SK-MEL-5 (cell line): Measurements from ENCODE around the gene ZMYND19. TPM values are rescaled to one million over a fixed set of nuclear protein-coding genes. Genes with fewer than 3 reads are reported as not detected.
"Not testable (repeated sequence)": the region's sequence is repeated elsewhere in the genome, so short reads cannot be mapped to it uniquely, and the experiment has no call there.

ENCODE experiments used
- DNase-seq: peaks from one replicate; pipeline ENCODE4 v3.0.0-alpha.2; 2016; ENCODE audit warnings: low read depth, low spot score
- in situ Hi-C: cut with HindIII; loops from 2 replicates; pipeline ENCODE4 v1.10.0; 2016; ENCODE audit warnings: low sequenced_read_pairs, high pct_unique_total_duplicates, low pct_unique_long_range_greater_than_20kb
- polyA plus RNA-seq, 2 experiments: library from polyadenylated mRNA; depleted of rRNA; stranded (reverse); fragments of >200 nt; gene quantifications; 2 replicates each; pipeline ENCODE4 v1.2.3, GENCODE V29; 2015
- total RNA-seq: library from RNA; depleted of rRNA; stranded (reverse); fragments of >200 nt; shearing (Covaris generic); gene quantifications from 2 replicates; pipeline ENCODE4 v1.2.3, GENCODE V29; 2014; rRNA removed

Gene ZMYND19
- total RNA-seq = 28.3 and 31.6 TPM in 2 replicates
- 35.8 and 38.5 TPM in 2 replicates for polyA plus RNA-seq (2015; cell fraction: cytosol; rRNA removed)
- polyA plus RNA-seq (2015; cell fraction: nucleus; rRNA removed) = 91.2 and 117 TPM in 2 replicates

DNA sequence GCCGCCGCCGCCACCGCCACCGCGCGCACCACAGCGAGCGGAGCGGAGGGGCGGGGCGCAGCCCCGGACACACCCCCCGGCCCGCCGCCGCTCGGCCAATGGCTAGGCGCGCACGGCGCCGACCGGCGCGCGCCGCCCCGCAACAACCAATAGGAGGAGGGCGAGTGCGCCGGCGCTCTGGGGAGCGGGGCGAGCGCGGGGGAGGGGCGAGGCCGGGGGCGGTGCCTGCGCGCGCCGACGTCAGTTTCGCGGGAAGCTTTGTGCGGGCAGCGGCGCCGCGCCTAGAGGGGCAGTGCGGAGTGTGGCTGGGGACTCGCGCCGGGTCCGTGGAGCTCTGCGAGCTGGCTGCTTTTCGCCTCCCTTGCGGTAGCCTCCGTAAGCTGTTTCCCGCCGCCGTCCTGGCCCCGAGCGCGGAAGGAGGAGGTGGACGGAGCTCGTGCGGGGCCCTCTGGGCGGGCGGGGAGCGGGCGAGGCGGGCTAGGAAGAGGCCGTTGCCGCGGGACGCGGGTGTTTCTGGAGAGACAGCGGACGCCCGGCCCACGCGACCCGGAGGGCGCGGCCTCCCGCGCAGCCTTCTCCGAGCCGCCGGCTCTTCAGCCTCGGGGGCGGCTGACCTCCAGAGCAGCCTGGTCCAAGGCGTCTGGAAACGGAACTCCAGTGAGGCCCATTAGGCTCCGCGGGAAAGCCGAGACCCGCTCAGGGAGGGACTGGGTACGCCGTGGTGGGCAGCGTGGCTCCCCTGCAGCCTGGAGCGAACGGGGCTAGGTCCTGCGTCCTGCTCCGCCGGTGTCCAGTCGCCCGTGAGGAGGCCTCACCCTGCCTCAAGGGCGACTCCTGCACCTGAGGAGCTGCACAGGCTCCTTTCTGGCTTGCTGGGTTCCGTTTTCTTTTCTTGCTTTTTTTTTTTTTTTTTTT lies at the start of gene ZMYND19:
TSS of gene ZMYND19 (minus strand) at position 44 of the 915 bp plus-strand sequence. CDS start 249 bp downstream, outside the sequence.
- peak; percentile 86 for DNase-seq
- in situ Hi-C loops = no loop called here

DNA sequence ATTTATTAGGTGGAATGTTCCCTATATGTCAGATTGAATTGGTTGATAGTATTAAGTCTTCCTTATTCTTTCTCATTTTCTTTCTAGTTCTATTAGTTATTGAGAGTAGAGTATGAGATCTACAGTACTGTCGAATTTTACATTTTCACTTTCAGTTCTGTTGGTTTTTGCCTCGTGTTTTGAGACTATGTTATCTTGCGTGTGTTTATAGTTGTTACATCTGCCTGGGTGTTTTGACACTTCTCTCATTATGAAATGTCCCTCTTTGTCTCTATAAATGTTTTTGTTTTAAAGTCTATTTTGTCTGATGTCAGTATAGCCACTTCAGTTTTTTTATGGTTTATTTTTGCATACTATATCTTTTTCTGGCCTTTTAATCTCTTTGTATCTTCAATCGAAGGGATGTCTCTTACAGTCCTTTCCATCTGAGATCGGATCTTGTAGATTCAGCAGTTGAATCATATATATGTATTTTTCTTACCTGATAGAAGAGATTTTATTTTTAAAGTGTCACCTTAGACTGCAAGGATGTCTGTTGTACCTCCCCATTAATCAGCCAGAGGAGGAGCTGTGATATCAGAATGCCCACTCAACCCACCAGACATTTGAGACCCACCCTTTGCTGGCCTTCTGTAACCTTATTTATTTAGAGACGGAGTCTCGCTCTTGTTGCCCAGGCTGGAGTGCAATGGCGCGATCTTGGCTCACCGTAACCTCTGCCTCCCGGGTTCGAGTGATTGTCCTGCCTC lies 49.2 kb upstream of the ZMYND19 start:
- no peak for DNase-seq
- in situ Hi-C loops = no loop called here

DNA sequence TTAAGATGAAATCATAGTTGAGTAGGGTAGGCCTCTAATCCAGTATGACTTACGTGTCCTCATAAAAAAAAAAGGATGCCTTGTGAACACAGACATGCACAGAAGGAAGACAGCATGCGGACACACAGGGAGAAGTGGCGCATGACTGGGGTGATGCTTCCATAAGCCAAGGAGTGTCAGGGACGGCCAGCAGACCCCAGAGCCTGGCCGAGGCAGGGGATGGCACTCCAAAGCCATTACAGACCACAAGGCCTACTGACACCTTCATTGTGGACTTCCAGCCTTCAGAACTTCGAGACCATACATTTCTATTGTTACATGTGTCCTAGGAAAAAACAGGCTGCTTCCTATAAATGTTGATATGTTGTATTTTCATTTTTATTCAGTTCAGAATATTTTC lies 48.4 kb upstream of the ZMYND19 start:
- in situ Hi-C loops = no loop called here
- no peak for DNase-seq

DNA sequence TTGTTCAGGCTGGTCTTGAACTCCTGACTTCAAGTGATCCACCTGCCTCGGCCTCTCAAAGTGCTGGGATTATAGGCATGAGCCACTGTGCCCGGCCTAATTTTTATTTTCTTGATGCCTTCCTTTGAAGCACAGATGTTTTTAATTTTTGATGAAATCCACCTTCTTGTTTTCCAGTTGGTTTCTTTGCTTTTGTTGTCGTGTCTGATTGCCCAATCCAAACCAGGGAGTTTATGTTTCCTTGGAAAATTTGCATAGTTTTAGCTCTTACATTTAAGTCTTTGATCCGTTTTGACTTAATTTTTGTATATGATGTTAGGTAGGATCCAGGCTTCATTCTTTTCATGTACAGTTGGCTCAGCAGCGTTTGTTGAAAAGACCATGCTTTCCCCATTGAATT lies 43.7 kb upstream of the ZMYND19 start:
- in situ Hi-C loops = no loop called here
- DNase-seq = no peak

- in situ Hi-C loops = no loop called here
- DNase-seq = no peak
These were observed 42.2 kb upstream of the ZMYND19 start for GRCh38 chr9:137632230-137633161.

GRCh38 chr9:137631345-137632229 lies 41.3 kb upstream of the ZMYND19 start:
- DNase-seq = no peak
- in situ Hi-C loops = no loop called here

DNA sequence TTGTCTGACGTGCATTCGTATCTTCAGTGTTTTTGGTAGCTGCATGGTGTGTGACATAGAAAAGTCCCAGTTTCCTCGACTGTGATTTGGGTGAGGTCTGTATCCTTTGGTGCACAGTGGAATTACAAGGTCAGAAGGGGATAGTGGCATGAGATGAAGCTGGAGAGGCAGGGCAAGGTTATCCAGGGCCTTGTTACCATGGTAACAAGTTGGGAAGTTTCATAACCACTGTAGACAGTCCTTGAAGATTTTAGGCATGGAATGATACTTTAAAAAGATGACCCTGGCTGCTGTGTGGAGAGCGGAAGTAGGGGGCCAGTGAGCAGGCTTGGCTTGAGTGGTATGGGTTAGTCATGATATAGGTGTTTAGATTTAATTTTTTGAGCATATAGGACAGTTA lies 40.4 kb upstream of the ZMYND19 start:
- in situ Hi-C loops = no loop called here
- DNase-seq = no peak

DNA sequence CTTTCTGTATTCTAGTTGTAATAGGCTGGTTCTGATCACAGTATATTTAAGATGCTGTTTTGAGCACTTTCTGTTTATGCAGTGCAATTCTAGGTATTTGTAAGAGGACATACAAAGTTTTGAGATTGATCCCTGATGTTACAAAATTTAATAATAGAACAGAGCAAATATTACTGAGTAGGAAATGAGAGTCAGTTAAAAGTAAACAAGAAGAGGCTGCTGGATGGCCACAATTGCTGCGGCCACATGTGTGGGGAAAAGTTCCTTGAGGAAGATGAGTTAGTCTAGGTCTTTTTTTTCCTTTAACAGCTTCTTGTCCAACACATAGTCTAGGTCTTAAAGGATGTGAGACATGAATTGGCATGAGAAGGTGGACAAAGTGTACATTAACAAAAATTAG lies 39.8 kb upstream of the ZMYND19 start:
- in situ Hi-C loops = no loop called here
- no peak for DNase-seq

- DNase-seq, in situ Hi-C loops: not testable (repeated sequence)
These were observed 37.1 kb upstream of the ZMYND19 start for GRCh38 chr9:137627406-137627805.

DNA sequence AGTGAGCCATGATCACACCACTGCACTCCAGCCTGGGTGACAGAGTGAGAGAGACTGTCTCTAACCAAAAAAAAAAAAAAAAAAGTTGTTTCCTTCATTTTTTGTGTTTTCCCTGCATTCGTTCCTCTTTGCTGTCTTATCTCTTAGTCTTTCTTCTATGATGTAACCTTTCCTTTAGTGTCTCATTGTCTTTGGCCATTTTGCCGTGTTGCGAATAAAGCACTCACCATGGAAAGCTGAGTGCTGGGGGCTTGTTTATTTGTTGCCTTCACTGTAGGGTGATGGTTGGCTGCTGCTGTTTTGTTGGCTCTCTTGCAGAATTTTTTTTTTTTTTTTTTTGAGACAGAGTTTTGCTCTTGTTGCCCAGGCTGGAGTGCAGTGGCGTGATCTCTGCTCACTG lies 36.2 kb upstream of the ZMYND19 start:
- DNase-seq = no peak
- in situ Hi-C loops = no loop called here

DNA sequence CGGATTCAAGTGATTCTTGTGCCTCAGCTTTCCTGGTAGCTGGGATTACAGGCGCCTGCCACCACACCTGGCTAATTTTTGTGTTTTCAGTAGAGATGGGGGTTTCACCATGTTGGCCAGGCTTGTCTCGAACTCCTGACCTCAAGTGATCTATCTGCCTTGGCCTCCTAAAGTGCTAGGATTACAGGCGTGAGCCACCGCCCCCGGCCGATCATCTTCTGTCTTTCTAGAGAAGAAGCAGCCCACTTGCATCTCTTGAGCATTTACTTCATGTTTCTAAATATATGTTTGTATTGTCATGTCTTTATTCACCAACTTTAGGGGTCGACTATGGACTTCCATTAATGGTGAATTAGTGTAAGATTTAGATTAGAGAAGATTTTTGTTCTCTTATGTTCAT lies 31.9 kb upstream of the ZMYND19 start:
- DNase-seq, in situ Hi-C loops: not testable (repeated sequence)

GRCh38 chr9:137621131-137621757 lies 30.9 kb upstream of the ZMYND19 start:
- in situ Hi-C loops = no loop called here
- peak; percentile 61 for DNase-seq

DNA sequence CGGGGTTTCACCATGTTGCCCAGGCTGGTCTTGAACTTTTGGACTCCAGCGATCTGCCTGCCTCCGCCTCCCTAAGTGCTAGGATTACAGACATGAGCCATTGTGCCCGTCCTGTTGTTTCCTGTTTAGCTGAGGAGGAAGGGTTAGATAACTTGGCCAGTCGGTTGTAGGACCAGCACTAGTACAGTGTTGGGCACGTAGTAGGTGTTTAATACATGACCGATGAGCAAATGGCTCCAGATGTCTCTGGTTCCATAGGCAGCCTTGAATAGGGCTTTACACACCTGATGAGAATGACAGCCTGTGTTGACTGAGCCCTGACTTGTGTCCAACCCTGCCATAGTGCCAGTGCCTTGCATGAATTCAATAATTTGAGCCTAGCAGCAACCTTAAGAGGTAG lies 30.3 kb upstream of the ZMYND19 start:
- in situ Hi-C loops = no loop called here
- DNase-seq = no peak

- no peak for DNase-seq
- in situ Hi-C loops = no loop called here
These were observed 29.7 kb upstream of the ZMYND19 start for GRCh38 chr9:137620048-137620405.

DNA sequence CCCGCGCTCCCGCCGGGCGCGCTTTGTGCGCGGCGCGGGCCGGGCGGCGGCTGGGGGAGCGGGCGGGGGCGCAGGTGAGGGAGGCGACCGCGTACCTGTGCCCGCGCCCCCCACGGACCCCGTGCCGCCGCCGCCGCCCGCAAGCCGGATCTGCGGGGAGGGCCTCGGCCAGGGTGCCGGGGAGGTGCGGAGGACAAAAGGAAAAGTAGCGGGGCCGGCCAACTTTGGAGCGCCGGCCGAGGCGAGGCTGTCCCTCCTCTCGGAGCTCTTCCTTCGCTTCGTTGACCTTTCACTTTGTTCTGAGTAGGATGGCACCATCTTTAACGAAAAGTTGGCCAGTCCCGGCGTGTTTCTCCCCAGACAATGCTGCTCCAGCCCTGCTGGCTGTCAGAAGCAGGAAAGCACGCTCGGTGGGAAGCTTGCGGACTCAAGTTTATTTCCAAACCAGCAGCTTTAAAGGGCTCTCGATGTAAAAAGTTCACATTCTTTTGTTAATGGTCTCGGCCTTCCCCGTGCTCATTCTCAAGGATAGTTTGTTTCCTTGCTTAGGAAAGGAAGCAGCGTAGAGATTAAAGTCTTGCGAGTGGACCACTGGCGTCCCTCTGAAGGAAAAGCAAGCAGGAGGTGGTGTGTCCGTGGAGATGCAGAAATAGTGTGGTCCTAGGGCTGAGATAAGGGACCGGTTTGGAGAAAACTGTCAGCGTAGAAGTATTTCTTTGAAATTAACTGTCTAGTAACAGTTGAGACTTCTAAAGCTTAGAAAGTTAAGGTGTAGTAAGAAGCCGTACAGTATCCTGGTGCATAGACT lies 29.1 kb upstream of the ZMYND19 start:
- DNase-seq = peak; percentile 44
- in situ Hi-C loops = no loop called here
